Type B pancreatic cell (in vitro differentiated cells): ENCODE measurements around the gene P2RX2. TPM values are rescaled to one million over a fixed set of nuclear protein-coding genes. Genes with fewer than 3 reads are reported as not detected.

ENCODE experiments used
- DNase-seq: peaks from one replicate; pipeline ENCODE4 v3.0.0; 2021; ENCODE audit warnings: mixed read lengths; ENCODE audit not compliant: unreplicated experiment; ENCODE audit errors: extremely low spot score
- H3K27ac Mint-ChIP-seq: 2 replicates; pipeline ENCODE4 v1.8.0; 2021; ENCODE audit warnings: mild to moderate bottlenecking, mixed read lengths
- H3K27me3 Mint-ChIP-seq: 2 replicates; pipeline ENCODE4 v1.8.0; 2021; ENCODE audit warnings: mixed read lengths
- H3K36me3 Mint-ChIP-seq: 2 replicates; pipeline ENCODE4 v1.8.0; 2021; ENCODE audit warnings: mixed read lengths
- H3K4me1 Mint-ChIP-seq: one replicate; pipeline ENCODE4 v1.8.0; 2021; ENCODE audit warnings: mixed read lengths; ENCODE audit not compliant: unreplicated experiment
- H3K4me3 Mint-ChIP-seq: 2 replicates; pipeline ENCODE4 v1.8.0; 2021; ENCODE audit warnings: mild to moderate bottlenecking, mixed read lengths
- H3K9me3 Mint-ChIP-seq: 2 replicates; pipeline ENCODE4 v1.8.0; 2021; ENCODE audit warnings: mixed read lengths
- CTCF ChIP-seq: fragments of 200-600 bp; sonication (generic); conservative IDR thresholded peaks from 2 replicates; pipeline ENCODE4 v1.5.0; 2021; ENCODE audit warnings: antibody characterized with exemption, mild to moderate bottlenecking
- total RNA-seq: library from RNA; stranded (reverse); gene quantifications from 2 replicates; pipeline ENCODE4 v1.2.1, GENCODE V29; 2021; ENCODE audit warnings: low replicate concordance

Gene P2RX2
- total RNA-seq, 1 donor from 2014 or later: 2.8 TPM

GRCh38 chr12:132583736-132584135 lies 34.8 kb upstream of the P2RX2 start:
- no peak for TF ChIP-seq CTCF
- Mint-ChIP-seq H3K9me3 (no peaks in the 10 kb centered on the region), H3K36me3 (peaks cover 12% of the 10 kb centered on the region), H3K4me1 (peaks cover 3% of the 10 kb centered on the region), H3K4me3 (peak overlapping the region; percentile 17), H3K27me3 (peaks cover 15% of the 10 kb centered on the region), H3K27ac (peak overlapping the region; percentile 71)
- no peak for DNase-seq

- Mint-ChIP-seq H3K27me3 (peaks cover 19% of the 10 kb centered on the region), H3K9me3 (no peaks in the 10 kb centered on the region), H3K4me1 (peaks cover 3% of the 10 kb centered on the region), H3K36me3 (peaks cover 12% of the 10 kb centered on the region), H3K4me3 (no peak overlapping the region), H3K27ac (no peak overlapping the region)
- TF ChIP-seq CTCF: no peak
- DNase-seq: no peak
Measured at GRCh38 chr12:132584429-132584828, 34.1 kb upstream of the P2RX2 start.

- no peak for DNase-seq
- no peaks in the 10 kb centered on the region for H3K9me3 Mint-ChIP-seq
- H3K36me3 Mint-ChIP-seq: peaks cover 8% of the 10 kb centered on the region
- H3K27ac Mint-ChIP-seq: no peak overlapping the region
- no peak for TF ChIP-seq CTCF
- no peak overlapping the region for H3K4me3 Mint-ChIP-seq
- peaks cover 3% of the 10 kb centered on the region for H3K4me1 Mint-ChIP-seq
- H3K27me3 Mint-ChIP-seq: peaks cover 19% of the 10 kb centered on the region
Measured at GRCh38 chr12:132585177-132585576, 33.4 kb upstream of the P2RX2 start.

GRCh38 chr12:132586929-132587328 lies 31.6 kb upstream of the P2RX2 start:
- H3K4me3 Mint-ChIP-seq: no peak overlapping the region
- H3K36me3 Mint-ChIP-seq: peaks cover 4% of the 10 kb centered on the region
- peaks cover 3% of the 10 kb centered on the region for H3K4me1 Mint-ChIP-seq
- H3K27me3 Mint-ChIP-seq: peaks cover 19% of the 10 kb centered on the region
- no peak overlapping the region for H3K27ac Mint-ChIP-seq
- no peak for DNase-seq
- TF ChIP-seq CTCF: no peak
- no peaks in the 10 kb centered on the region for H3K9me3 Mint-ChIP-seq

GRCh38 chr12:132587781-132588180 lies 30.8 kb upstream of the P2RX2 start:
- Mint-ChIP-seq H3K9me3 (no peaks in the 10 kb centered on the region), H3K36me3 (peaks cover 4% of the 10 kb centered on the region), H3K4me1 (peaks cover 3% of the 10 kb centered on the region), H3K4me3 (no peak overlapping the region), H3K27me3 (peaks cover 23% of the 10 kb centered on the region), H3K27ac (no peak overlapping the region)
- no peak for DNase-seq
- no peak for TF ChIP-seq CTCF

GRCh38 chr12:132588319-132588718 lies 30.3 kb upstream of the P2RX2 start:
- Mint-ChIP-seq H3K36me3 (peaks cover 4% of the 10 kb centered on the region), H3K27me3 (peaks cover 23% of the 10 kb centered on the region), H3K4me3 (no peak overlapping the region), H3K4me1 (peaks cover 3% of the 10 kb centered on the region), H3K27ac (no peak overlapping the region), H3K9me3 (no peaks in the 10 kb centered on the region)
- TF ChIP-seq CTCF: no peak
- DNase-seq: no peak
